Activated CD4-positive, alpha-beta T cell treated with anti-CD3 and anti-CD28 coated beads, Interleukin-2, amount 10 ng/mL, durations not matched to agents 7 days and 5 days (primary cell): ENCODE data around the gene PTPRU. TPM values are rescaled to one million over a fixed set of nuclear protein-coding genes. Genes with fewer than 3 reads are reported as not detected.
A peak's percentile ranks its signal among the peaks of the same experiment; 100 is the strongest.

Experiments used
- CTCF ChIA-PET: fragments of 350-600 bp; sonication (Branson Sonifier 250); formaldehyde crosslinking; loops from one replicate; lab custom pipeline; 2021; ENCODE audit warnings: antibody characterized with exemption; lab: Charles Lee
- POLR2A ChIA-PET: fragments of 350-600 bp; sonication (Branson Sonifier 250); formaldehyde crosslinking; loops from one replicate; lab custom pipeline; 2021; ENCODE audit warnings: antibody characterized with exemption; lab: Charles Lee
- DNase-seq: peaks from one replicate; pipeline ENCODE4 v3.0.0-alpha.2; 2020
- H3K27ac Mint-ChIP-seq: one replicate; pipeline ENCODE4 v1.8.0; 2021; ENCODE audit warnings: mild to moderate bottlenecking, moderate library complexity, mixed read lengths
- H3K27me3 Mint-ChIP-seq: one replicate; pipeline ENCODE4 v1.8.0; 2021; ENCODE audit warnings: mixed read lengths
- H3K36me3 Mint-ChIP-seq: one replicate; pipeline ENCODE4 v1.8.0; 2021; ENCODE audit warnings: low read depth, mixed read lengths
- H3K4me1 Mint-ChIP-seq: one replicate; pipeline ENCODE4 v1.8.0; 2021; ENCODE audit warnings: mixed read lengths
- H3K4me3 Mint-ChIP-seq: one replicate; pipeline ENCODE4 v1.8.0; 2021; ENCODE audit warnings: mild to moderate bottlenecking, moderate library complexity, mixed read lengths
- H3K9me3 Mint-ChIP-seq: one replicate; pipeline ENCODE4 v1.8.0; 2021; ENCODE audit warnings: mixed read lengths
- total RNA-seq, 2 experiments: library from RNA; stranded (reverse); gene quantifications; one replicate each; pipeline ENCODE4 v1.2.3, GENCODE V29; 2021

The PTPRU gene
- under 1 TPM; 0.22 to 0.31 TPM for total RNA-seq

GRCh38 chr1:29235955-29236711, at the start of gene PTPRU:
PTPRU (plus strand) TSS chr1:29236522; CDS start chr1:29236645, 123 bp downstream.
- H3K27me3 Mint-ChIP-seq, result peaks cover 51% of the 10 kb centered on the region
- H3K4me1 Mint-ChIP-seq, result peaks cover 21% of the 10 kb centered on the region

DNA sequence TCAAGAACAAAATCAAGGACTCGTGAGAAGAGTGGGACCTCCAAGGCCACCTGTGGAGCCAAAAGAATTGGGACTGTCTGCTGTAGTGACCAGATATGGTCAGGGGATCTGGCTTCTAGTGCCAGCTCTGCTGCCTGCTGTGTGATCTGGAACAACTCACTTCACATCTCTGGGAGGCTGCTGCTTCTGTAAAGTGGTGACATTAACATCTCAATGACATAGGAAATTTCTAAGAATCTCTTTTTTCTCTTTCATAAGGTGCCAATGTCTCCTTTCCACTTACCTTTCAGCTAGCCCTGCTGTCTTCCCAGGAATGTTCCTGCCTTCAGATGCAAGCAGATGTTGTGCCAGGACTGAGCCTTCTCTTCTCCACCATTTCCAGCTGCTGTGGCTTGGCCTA, 49.6 kb upstream of the PTPRU start:
- no peaks in the 10 kb centered on the region for H3K27me3 Mint-ChIP-seq
- no peak overlapping the region for H3K4me3 Mint-ChIP-seq
- H3K36me3 Mint-ChIP-seq, result no peaks in the 10 kb centered on the region
- DNase-seq, result no peak
- ChIA-PET CTCF (interaction anchor here (0.9 to 1.2 kb wide), 3 partner anchors 11 to 305 kb away, joined by 3 to 7 read pairs (median 3); no protein-coding TSS in a partner anchor), POLR2A (no interaction called here)
- peaks cover 14% of the 10 kb centered on the region for H3K4me1 Mint-ChIP-seq
- H3K27ac Mint-ChIP-seq, result no peak overlapping the region
- H3K9me3 Mint-ChIP-seq, result no peaks in the 10 kb centered on the region

More at GRCh38 chr1:29235955-29236711, at the start of gene PTPRU:
- Mint-ChIP-seq H3K9me3 (no peaks in the 10 kb centered on the region), H3K4me3 (peak within 1 kb of the TSS; percentile 61), H3K27ac (peak within 1 kb of the TSS; percentile 52), H3K36me3 (peaks cover 1% of the 10 kb centered on the region)
- ChIA-PET POLR2A (no interaction called here), CTCF (interaction anchor here (0.6 to 0.8 kb wide), 2 partner anchors 30 to 92 kb away, joined by 3 to 5 read pairs; no protein-coding TSS in a partner anchor)
- peak; percentile 70 for DNase-seq

- H3K27ac Mint-ChIP-seq, result no peak overlapping the region
- DNase-seq, result no peak
- ChIA-PET POLR2A (no interaction called here), CTCF (interaction anchor here (0.9 to 1.3 kb wide), 2 partner anchors 9 to 11 kb away, joined by 4 to 6 read pairs; partner anchors contain the start of gene SRSF4)
- H3K9me3 Mint-ChIP-seq, result no peaks in the 10 kb centered on the region
- no peak overlapping the region for H3K4me3 Mint-ChIP-seq
- peaks cover 2% of the 10 kb centered on the region for H3K36me3 Mint-ChIP-seq
- no peaks in the 10 kb centered on the region for H3K4me1 Mint-ChIP-seq
- no peaks in the 10 kb centered on the region for H3K27me3 Mint-ChIP-seq
Measured at GRCh38 chr1:29190718-29191117, 45.6 kb upstream of the PTPRU start.

- Mint-ChIP-seq H3K27me3 (no peaks in the 10 kb centered on the region), H3K27ac (peak overlapping the region; percentile 44), H3K4me1 (peaks cover 3% of the 10 kb centered on the region), H3K9me3 (no peaks in the 10 kb centered on the region), H3K4me3 (no peak overlapping the region), H3K36me3 (peaks cover 2% of the 10 kb centered on the region)
- ChIA-PET POLR2A (no interaction called here), CTCF (interaction anchor here (0.9 to 2.1 kb wide), 4 partner anchors 9 to 312 kb away, joined by 3 to 7 read pairs (median 5); no protein-coding TSS in a partner anchor)
- no peak for DNase-seq
Measured at GRCh38 chr1:29193879-29194455, 42.4 kb upstream of the PTPRU start.

DNA sequence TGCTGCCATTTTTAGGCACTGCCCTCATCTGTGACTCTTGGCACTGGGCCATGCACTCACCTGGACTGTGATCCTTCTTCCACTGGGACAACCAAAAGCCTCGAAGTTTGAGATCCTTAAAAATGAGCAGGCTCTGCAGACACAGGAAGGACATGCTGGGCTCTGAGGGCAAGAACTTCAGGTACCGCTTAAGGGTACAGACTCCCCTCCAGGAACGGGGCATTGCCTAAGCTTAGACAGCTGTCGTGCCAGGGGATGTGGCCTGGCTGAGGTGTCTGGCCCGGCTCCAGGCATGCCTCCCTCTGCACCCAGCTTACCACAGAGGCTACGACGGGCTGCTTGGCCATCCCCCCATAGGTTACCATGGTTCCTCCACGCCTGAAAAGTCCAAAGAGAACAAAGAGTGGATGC, 40.4 kb upstream of the PTPRU start:
- POLR2A ChIA-PET, result no interaction called here
- H3K4me1 Mint-ChIP-seq, result peaks cover 3% of the 10 kb centered on the region

GRCh38 chr1:29196863-29197589, 39.3 kb upstream of the PTPRU start:
- no peak overlapping the region for H3K27ac Mint-ChIP-seq
- CTCF ChIA-PET, result interaction anchor here (0.6 to 3.0 kb wide), 11 partner anchors 10 to 1511 kb away, joined by 3 to 25 read pairs (median 4); partner anchors contain the start of gene SRSF4
- no peaks in the 10 kb centered on the region for H3K9me3 Mint-ChIP-seq
- H3K36me3 Mint-ChIP-seq, result peaks cover 6% of the 10 kb centered on the region
- peaks cover 8% of the 10 kb centered on the region for H3K4me1 Mint-ChIP-seq
- H3K27me3 Mint-ChIP-seq, result no peaks in the 10 kb centered on the region
- DNase-seq, result no peak
- H3K4me3 Mint-ChIP-seq, result no peak overlapping the region
- POLR2A ChIA-PET, result interaction anchor here (0.6 kb wide), 1 partner anchor 725 kb away, joined by 3 read pairs; no protein-coding TSS in a partner anchor

More for the DNA sequence above, 40.4 kb upstream of the PTPRU start:
- no peak for DNase-seq
- CTCF ChIA-PET, result interaction anchor here (0.6 to 2.9 kb wide), 5 partner anchors 15 to 564 kb away, joined by 3 to 25 read pairs (median 4); partner anchors contain the start of genes SRSF4 and YTHDF2
- H3K4me3 Mint-ChIP-seq, result no peak overlapping the region
- peaks cover 5% of the 10 kb centered on the region for H3K36me3 Mint-ChIP-seq
- H3K27ac Mint-ChIP-seq, result no peak overlapping the region
- no peaks in the 10 kb centered on the region for H3K9me3 Mint-ChIP-seq
- H3K27me3 Mint-ChIP-seq, result no peaks in the 10 kb centered on the region

DNA sequence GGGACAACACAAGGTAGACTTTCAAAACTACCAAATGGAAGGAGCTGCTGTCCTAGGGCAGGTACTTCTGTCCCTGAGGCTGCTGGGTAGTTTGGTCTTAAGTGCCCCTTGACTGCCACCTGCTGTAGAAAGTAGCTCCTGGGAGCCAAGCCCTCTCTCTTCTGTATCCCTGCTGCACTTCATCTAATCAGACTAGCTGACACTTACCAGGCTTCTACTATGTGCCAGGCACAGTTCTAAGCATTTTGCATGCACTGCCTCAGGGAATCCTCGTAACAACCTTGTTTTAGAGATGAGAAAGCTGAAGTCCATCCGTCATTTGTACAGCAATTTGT, 38.8 kb upstream of the PTPRU start:
- ChIA-PET CTCF (interaction anchor here (0.6 to 3.0 kb wide), 11 partner anchors 10 to 1511 kb away, joined by 3 to 25 read pairs (median 4); partner anchors contain the start of gene SRSF4), POLR2A (interaction anchor here (0.6 kb wide), 1 partner anchor 725 kb away, joined by 3 read pairs; no protein-coding TSS in a partner anchor)
- peak; percentile 64 for DNase-seq
- peaks cover 12% of the 10 kb centered on the region for H3K4me1 Mint-ChIP-seq
- H3K27me3 Mint-ChIP-seq, result no peaks in the 10 kb centered on the region
- no peak overlapping the region for H3K27ac Mint-ChIP-seq
- H3K9me3 Mint-ChIP-seq, result no peaks in the 10 kb centered on the region
- no peak overlapping the region for H3K4me3 Mint-ChIP-seq
- H3K36me3 Mint-ChIP-seq, result peaks cover 6% of the 10 kb centered on the region

DNA sequence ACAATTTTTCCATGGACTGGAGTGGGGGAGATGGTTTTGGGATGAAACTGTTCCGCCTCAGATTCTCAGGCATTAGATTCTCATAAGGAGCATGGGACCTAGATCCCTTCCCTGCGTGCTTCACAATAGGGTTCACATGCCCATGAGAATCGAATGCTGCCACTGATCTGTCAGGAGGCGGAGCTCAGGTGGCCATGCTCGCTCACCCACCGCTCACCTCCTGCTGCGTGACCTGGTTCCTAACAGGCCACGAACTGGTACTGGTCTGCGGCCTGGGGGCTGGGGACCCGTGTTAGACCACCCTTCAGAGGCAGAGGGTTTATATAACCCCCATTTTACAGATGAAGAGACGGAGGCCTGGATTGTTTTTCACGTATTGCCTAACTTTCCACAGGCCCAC, 38.3 kb upstream of the PTPRU start:
- no peak for DNase-seq
- peaks cover 6% of the 10 kb centered on the region for H3K36me3 Mint-ChIP-seq
- no peaks in the 10 kb centered on the region for H3K27me3 Mint-ChIP-seq
- H3K9me3 Mint-ChIP-seq, result no peaks in the 10 kb centered on the region
- H3K27ac Mint-ChIP-seq, result no peak overlapping the region
- POLR2A ChIA-PET, result no interaction called here
- CTCF ChIA-PET, result interaction anchor here (0.8 to 3.0 kb wide), 9 partner anchors 11 to 1510 kb away, joined by 3 to 25 read pairs (median 4); partner anchors contain the start of gene SRSF4
- H3K4me3 Mint-ChIP-seq, result no peak overlapping the region
- peaks cover 15% of the 10 kb centered on the region for H3K4me1 Mint-ChIP-seq

DNA sequence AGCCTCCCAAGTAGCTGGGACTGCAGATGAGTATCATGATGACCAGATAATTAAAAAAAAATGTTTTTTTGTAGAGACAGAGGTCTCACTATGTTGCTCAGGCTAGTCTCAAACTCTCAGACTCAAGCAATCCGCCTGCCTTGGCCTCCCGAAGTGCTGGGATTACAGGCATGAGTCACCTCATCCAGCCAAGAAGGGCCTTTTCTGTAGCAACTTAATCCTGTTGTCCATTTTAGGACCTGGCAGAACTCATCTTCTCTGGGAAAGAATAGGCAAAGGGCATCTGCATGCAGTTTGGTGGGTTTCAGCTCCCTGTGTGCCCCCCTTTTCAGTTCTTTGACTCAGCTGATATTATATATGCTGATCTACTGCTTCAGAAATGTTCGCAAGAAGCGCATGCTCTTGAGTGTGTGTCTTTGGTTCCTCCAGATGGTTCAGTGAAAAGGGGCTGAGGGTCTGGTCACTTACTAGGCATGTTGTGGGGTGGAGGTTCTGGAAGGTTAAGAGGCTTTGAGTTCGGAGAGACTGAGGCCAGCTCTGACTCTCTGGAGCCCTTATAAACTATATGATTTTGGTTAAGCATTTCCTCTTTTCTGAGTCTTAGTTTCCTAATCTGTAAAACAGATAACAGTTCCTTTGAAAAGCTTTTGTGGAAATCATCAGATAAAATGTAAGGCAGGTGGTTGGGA, 35.3 kb upstream of the PTPRU start:
- H3K27me3 Mint-ChIP-seq, result no peaks in the 10 kb centered on the region
- H3K4me3 Mint-ChIP-seq, result no peak overlapping the region
- no peaks in the 10 kb centered on the region for H3K9me3 Mint-ChIP-seq
- DNase-seq, result no peak
- peaks cover 5% of the 10 kb centered on the region for H3K36me3 Mint-ChIP-seq
- peaks cover 15% of the 10 kb centered on the region for H3K4me1 Mint-ChIP-seq
- CTCF ChIA-PET, result interaction anchor here (0.9 to 4.0 kb wide), 5 partner anchors 19 to 325 kb away, joined by 3 to 38 read pairs (median 6); partner anchors contain the start of gene SRSF4
- no peak overlapping the region for H3K27ac Mint-ChIP-seq
- POLR2A ChIA-PET, result no interaction called here

DNA sequence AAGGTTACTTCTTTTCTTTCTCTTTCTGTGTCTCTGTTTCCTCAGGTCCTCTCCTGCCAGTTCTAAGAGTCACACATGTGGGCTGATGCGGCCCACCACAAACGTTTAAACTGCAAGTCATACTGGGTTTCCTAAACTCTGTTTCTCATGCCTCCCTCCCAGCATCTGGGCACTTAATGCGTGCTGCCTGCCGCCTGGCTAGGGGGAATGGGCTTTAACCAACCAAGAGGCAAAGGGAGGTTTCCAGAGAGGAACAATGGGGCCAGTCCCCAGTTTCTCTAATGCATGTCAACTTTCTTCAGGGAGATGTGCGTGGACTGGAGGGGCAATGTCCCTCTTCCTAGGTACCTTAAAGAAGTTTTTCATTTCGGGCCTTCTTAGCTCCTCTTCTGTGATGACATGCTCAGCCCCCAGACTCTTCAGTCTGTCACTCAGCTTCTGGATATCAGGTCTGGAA, 34.7 kb upstream of the PTPRU start:
- Mint-ChIP-seq H3K4me3 (no peak overlapping the region), H3K9me3 (no peaks in the 10 kb centered on the region), H3K27ac (no peak overlapping the region), H3K4me1 (peaks cover 15% of the 10 kb centered on the region), H3K36me3 (peaks cover 5% of the 10 kb centered on the region), H3K27me3 (no peaks in the 10 kb centered on the region)
- DNase-seq, result no peak
- POLR2A ChIA-PET, result interaction anchor here (0.6 kb wide), 1 partner anchor 1924 kb away, joined by 3 read pairs; no protein-coding TSS in a partner anchor
- CTCF ChIA-PET, result interaction anchor here (1.2 to 4.0 kb wide), 11 partner anchors 11 to 324 kb away, joined by 3 to 38 read pairs (median 5); partner anchors contain the start of gene SRSF4

DNA sequence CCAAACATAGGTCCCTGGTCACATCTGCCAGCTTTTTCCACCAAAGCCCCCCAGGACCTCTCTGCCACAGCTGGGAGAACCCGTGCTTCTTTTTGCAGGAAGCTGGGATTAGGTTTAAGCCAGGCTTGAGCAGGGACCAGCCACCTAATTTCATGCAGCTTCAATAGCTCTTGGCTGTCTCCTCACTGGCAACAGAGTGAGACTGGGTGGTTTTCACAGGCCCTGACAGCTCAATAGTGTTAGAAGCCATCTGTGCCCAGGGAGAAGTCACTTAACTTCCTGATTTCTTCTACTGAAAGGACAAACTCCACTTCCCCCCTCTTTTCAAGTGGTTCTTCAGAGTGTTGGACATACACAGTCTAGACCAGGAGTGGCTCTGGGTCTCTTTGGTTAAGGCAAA, 34.3 kb upstream of the PTPRU start:
- Mint-ChIP-seq H3K36me3 (peaks cover 5% of the 10 kb centered on the region), H3K4me3 (no peak overlapping the region), H3K27me3 (no peaks in the 10 kb centered on the region), H3K27ac (no peak overlapping the region), H3K4me1 (peaks cover 15% of the 10 kb centered on the region), H3K9me3 (no peaks in the 10 kb centered on the region)
- no peak for DNase-seq
- ChIA-PET CTCF (interaction anchor here (0.7 to 4.0 kb wide), 15 partner anchors 8 to 396 kb away, joined by 3 to 38 read pairs (median 5); partner anchors contain the start of gene SRSF4), POLR2A (interaction anchor here (0.6 to 1.2 kb wide), 2 partner anchors 20 to 1924 kb away, joined by 3 to 6 read pairs; partner anchors contain the start of gene SRSF4)
